ENCODE results near the gene ACTL7A. TPM values are rescaled to one million over a fixed set of nuclear protein-coding genes. Genes with fewer than 3 reads are reported as not detected.

ACTL7A gene
- total RNA-seq, 1 donor from 2014 or later, result not detected

DNA sequence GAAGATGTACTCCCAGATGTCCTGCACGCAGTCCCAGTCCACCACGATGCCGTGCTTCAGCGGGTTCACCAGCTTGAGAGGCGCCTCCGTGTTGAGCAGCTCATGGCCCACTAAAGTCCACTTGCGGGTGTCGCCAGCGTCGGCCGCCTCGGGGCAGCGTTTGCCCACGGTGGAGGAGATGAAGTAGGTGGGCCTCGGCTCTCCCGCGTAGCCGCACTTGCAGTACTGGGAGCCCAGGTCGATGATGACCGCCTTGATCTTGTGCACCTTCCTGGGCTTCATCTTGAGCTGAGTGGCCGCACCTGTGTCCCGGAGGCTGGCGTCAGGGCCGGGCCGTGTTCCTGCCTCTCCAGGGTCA lies 6.6 kb upstream of the ACTL7A start:
- no peaks in the 10 kb centered on the region for H3K36me3 Mint-ChIP-seq (ENCODE audit: unreplicated experiment)
- no peak overlapping the region for H3K4me3 Mint-ChIP-seq (ENCODE audit: unreplicated experiment)
- no peaks in the 10 kb centered on the region for H3K4me1 Mint-ChIP-seq (ENCODE audit: low read depth, unreplicated experiment)
- H3K27me3 Mint-ChIP-seq (ENCODE audit: unreplicated experiment), result no peaks in the 10 kb centered on the region
- DNase-seq, result no peak
- no peaks in the 10 kb centered on the region for H3K9me3 Mint-ChIP-seq (ENCODE audit: unreplicated experiment)
- TF ChIP-seq, protein P1, sequence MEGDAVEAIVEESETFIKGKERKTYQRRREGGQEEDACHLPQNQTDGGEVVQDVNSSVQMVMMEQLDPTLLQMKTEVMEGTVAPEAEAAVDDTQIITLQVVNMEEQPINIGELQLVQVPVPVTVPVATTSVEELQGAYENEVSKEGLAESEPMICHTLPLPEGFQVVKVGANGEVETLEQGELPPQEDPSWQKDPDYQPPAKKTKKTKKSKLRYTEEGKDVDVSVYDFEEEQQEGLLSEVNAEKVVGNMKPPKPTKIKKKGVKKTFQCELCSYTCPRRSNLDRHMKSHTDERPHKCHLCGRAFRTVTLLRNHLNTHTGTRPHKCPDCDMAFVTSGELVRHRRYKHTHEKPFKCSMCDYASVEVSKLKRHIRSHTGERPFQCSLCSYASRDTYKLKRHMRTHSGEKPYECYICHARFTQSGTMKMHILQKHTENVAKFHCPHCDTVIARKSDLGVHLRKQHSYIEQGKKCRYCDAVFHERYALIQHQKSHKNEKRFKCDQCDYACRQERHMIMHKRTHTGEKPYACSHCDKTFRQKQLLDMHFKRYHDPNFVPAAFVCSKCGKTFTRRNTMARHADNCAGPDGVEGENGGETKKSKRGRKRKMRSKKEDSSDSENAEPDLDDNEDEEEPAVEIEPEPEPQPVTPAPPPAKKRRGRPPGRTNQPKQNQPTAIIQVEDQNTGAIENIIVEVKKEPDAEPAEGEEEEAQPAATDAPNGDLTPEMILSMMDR (IDR thresholded peaks at IDR 0.05; ENCODE audit: partially characterized antibody, unreplicated experiment), result no peak
- no peak overlapping the region for H3K27ac Mint-ChIP-seq (ENCODE audit: unreplicated experiment)

DNA sequence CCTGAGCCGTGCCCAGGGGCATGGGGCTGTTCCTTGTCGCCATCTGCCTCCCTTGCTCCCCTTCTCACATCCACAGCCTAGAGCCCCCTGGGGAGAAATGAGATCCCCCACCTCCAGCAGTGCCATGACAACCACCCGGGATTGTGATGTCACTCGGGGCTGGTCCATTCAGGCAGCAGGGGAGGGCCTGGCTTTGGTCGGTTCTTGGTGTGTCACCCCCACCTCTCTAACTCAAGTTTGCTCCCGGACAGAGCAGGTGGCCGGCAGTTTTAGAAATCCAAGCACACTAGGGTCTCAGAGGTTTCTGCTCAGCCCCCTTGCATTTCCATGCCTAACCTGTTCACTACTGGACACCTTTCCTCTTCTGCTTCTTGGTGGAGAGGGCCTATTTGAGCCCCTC lies 6.2 kb upstream of the ACTL7A start, which contains the start of gene ACTL7B:
TSS of gene ACTL7B (minus strand) at position 99 of the 400 bp plus-strand sequence. CDS start at position 43, 56 bp downstream.
- Mint-ChIP-seq H3K36me3 (ENCODE audit: unreplicated experiment) (no peaks in the 10 kb centered on the region), H3K4me1 (ENCODE audit: low read depth, unreplicated experiment) (no peaks in the 10 kb centered on the region), H3K27ac (ENCODE audit: unreplicated experiment) (no peak within 1 kb of the TSS), H3K4me3 (ENCODE audit: unreplicated experiment) (no peak within 1 kb of the TSS), H3K9me3 (ENCODE audit: unreplicated experiment) (no peaks in the 10 kb centered on the region), H3K27me3 (ENCODE audit: unreplicated experiment) (no peaks in the 10 kb centered on the region)
- TF ChIP-seq, protein P1 (IDR thresholded peaks at IDR 0.05; ENCODE audit: partially characterized antibody, unreplicated experiment), result no peak
- DNase-seq, result no peak

DNA sequence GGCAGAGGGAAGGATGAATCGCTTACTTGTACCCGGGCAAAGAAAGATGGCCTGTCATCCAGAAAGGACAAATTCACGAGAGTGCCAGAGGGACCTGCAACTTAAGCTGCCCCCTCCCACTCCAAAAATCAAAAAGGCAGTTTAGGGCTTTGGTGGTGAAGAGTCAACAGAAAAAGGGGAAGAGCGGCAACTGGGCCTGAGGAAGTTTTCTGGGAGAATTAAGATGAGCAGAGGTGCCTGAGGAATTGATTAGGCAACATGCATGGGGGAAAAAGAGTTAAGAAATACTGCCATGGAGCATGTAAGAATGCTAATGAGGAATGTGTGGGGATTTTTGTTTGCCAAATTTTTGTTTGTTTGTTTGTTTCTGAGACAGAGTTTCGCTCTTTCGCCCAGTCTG lies 4.5 kb upstream of the ACTL7A start:
- no peak for DNase-seq
- no peaks in the 10 kb centered on the region for H3K4me1 Mint-ChIP-seq (ENCODE audit: low read depth, unreplicated experiment)
- no peak overlapping the region for H3K27ac Mint-ChIP-seq (ENCODE audit: unreplicated experiment)
- H3K36me3 Mint-ChIP-seq (ENCODE audit: unreplicated experiment), result peaks cover 3% of the 10 kb centered on the region
- H3K27me3 Mint-ChIP-seq (ENCODE audit: unreplicated experiment), result no peaks in the 10 kb centered on the region
- no peak overlapping the region for H3K4me3 Mint-ChIP-seq (ENCODE audit: unreplicated experiment)
- TF ChIP-seq, protein P1 (IDR thresholded peaks at IDR 0.05; ENCODE audit: partially characterized antibody, unreplicated experiment), result no peak
- H3K9me3 Mint-ChIP-seq (ENCODE audit: unreplicated experiment), result no peaks in the 10 kb centered on the region

DNA sequence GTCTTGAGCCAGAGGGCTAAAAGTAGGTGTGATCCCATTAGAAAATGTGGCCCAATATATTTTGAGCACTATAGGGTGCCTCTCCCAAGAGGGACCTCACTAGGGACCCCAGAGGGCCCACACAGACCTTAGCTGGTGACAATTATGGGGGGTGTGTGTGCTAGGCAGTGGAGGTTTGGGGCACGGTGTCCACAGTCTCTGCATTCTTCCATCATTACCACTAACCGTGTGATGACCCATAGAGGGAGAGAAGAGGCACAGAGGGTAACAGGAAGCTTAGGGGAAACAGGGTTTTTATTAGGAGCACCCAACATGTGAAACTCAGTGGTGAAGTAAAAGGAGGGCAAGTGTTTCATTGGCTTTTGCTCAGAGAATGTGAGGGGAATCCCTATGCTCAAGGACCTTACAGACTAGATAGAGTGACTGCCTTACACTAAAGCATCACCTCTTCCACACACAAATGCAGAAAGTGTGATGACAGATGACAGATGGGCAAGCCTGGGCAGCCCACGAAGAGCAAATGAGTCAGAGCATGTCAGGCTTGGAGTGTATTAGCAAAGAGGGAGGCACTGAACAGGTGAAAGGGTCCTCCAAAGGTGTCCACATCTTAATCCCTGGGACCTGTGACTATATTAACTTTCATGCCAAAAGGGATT lies 2.5 kb upstream of the ACTL7A start:
- no peak for DNase-seq
- H3K27me3 Mint-ChIP-seq (ENCODE audit: unreplicated experiment), result no peaks in the 10 kb centered on the region
- no peaks in the 10 kb centered on the region for H3K9me3 Mint-ChIP-seq (ENCODE audit: unreplicated experiment)
- H3K4me3 Mint-ChIP-seq (ENCODE audit: unreplicated experiment), result no peak overlapping the region
- TF ChIP-seq, protein P1 (IDR thresholded peaks at IDR 0.05; ENCODE audit: partially characterized antibody, unreplicated experiment), result no peak
- H3K27ac Mint-ChIP-seq (ENCODE audit: unreplicated experiment), result no peak overlapping the region
- no peaks in the 10 kb centered on the region for H3K4me1 Mint-ChIP-seq (ENCODE audit: low read depth, unreplicated experiment)
- peaks cover 4% of the 10 kb centered on the region for H3K36me3 Mint-ChIP-seq (ENCODE audit: unreplicated experiment)

- Mint-ChIP-seq H3K27me3 (ENCODE audit: unreplicated experiment) (no peaks in the 10 kb centered on the region), H3K9me3 (ENCODE audit: unreplicated experiment) (no peaks in the 10 kb centered on the region), H3K27ac (ENCODE audit: unreplicated experiment) (no peak overlapping the region), H3K4me3 (ENCODE audit: unreplicated experiment) (no peak overlapping the region), H3K4me1 (ENCODE audit: low read depth, unreplicated experiment) (no peaks in the 10 kb centered on the region), H3K36me3 (ENCODE audit: unreplicated experiment) (peaks cover 4% of the 10 kb centered on the region)
- TF ChIP-seq, protein P1 (IDR thresholded peaks at IDR 0.05; ENCODE audit: partially characterized antibody, unreplicated experiment), result no peak
- no peak for DNase-seq
Observed at GRCh38 chr9:108860354-108860753, 1.7 kb upstream of the ACTL7A start.

Data from glutamatergic neuron (in vitro differentiated cells).